HG03354 (cell line): ENCODE measurements around the gene CDH5.
"Not testable (repeated sequence)": the region's sequence is repeated elsewhere in the genome, so short reads cannot be mapped to it uniquely, and the experiment has no call there.

Experiments used
- ATAC-seq: cut with Tn5 transposase; IDR thresholded peaks from one replicate; pipeline ENCODE4 v1.9.1; 2021; ENCODE audit warnings: mild to moderate bottlenecking; ENCODE audit not compliant: unreplicated experiment, poor library complexity, severe bottlenecking

The CDH5 gene

GRCh38 chr16:66451548-66451947 is 85.1 kb downstream of the CDH5 start:
- ATAC-seq: no peak

GRCh38 chr16:66453230-66453629 is 86.7 kb downstream of the CDH5 start:
- ATAC-seq: not testable (repeated sequence)
